ENCODE data around the gene TAF9.

DNA sequence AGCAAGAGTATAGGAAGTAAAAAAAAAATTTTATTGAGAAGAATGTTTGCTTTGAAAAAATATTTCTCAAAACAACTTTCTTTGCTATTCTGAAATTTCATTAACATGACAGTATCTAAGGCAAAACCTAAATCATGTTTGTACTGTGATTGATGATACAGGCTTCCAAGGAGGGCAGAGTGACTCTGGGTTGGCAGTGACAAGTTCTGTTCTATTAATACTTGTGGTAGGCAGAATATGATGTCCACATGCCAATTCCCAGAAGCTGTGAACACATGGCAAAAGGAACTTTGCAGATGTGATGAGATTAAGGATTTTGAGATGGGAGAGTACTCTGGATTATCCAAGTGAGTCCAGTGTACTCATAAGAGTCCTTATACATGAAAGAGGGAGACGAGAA lies 53.3 kb downstream of the TAF9 start:
- no peak for TF ChIP-seq EZH2 (IDR thresholded peaks at IDR 0.05; ENCODE audit: borderline replicate concordance, insufficient read depth, low read length, poor library complexity, severe bottlenecking)
- TF ChIP-seq, protein P1, sequence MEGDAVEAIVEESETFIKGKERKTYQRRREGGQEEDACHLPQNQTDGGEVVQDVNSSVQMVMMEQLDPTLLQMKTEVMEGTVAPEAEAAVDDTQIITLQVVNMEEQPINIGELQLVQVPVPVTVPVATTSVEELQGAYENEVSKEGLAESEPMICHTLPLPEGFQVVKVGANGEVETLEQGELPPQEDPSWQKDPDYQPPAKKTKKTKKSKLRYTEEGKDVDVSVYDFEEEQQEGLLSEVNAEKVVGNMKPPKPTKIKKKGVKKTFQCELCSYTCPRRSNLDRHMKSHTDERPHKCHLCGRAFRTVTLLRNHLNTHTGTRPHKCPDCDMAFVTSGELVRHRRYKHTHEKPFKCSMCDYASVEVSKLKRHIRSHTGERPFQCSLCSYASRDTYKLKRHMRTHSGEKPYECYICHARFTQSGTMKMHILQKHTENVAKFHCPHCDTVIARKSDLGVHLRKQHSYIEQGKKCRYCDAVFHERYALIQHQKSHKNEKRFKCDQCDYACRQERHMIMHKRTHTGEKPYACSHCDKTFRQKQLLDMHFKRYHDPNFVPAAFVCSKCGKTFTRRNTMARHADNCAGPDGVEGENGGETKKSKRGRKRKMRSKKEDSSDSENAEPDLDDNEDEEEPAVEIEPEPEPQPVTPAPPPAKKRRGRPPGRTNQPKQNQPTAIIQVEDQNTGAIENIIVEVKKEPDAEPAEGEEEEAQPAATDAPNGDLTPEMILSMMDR (IDR thresholded peaks at IDR 0.05; ENCODE audit: poor library complexity, severe bottlenecking): no peak
